ENCODE results near the gene SLC39A1. TPM values are rescaled to one million over a fixed set of nuclear protein-coding genes. Genes with fewer than 3 reads are reported as not detected.

SLC39A1 gene
- total RNA-seq, 4 donors from 2014 or later: 60.0 to 79.5 (median 69.6) TPM

- H3K27me3 ChIP-seq: no peaks in the 10 kb centered on the region
- no peaks in the 10 kb centered on the region for H3K9me3 ChIP-seq
- no peak for DNase-seq (ENCODE audit: low spot score in 2 of 2)
- H3K4me1 ChIP-seq: peaks cover 7% of the 10 kb centered on the region
- H3K4me3 ChIP-seq: no peak overlapping the region
- peaks cover 38% of the 10 kb centered on the region for H3K36me3 ChIP-seq
- TF ChIP-seq POLR2AphosphoS5 (IDR thresholded peaks at IDR 0.05) (no peak), EP300 (IDR thresholded peaks at IDR 0.05) (no peak), POLR2A (IDR thresholded peaks at IDR 0.05) (no peak)
- TF ChIP-seq, protein P1, sequence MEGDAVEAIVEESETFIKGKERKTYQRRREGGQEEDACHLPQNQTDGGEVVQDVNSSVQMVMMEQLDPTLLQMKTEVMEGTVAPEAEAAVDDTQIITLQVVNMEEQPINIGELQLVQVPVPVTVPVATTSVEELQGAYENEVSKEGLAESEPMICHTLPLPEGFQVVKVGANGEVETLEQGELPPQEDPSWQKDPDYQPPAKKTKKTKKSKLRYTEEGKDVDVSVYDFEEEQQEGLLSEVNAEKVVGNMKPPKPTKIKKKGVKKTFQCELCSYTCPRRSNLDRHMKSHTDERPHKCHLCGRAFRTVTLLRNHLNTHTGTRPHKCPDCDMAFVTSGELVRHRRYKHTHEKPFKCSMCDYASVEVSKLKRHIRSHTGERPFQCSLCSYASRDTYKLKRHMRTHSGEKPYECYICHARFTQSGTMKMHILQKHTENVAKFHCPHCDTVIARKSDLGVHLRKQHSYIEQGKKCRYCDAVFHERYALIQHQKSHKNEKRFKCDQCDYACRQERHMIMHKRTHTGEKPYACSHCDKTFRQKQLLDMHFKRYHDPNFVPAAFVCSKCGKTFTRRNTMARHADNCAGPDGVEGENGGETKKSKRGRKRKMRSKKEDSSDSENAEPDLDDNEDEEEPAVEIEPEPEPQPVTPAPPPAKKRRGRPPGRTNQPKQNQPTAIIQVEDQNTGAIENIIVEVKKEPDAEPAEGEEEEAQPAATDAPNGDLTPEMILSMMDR (IDR thresholded peaks at IDR 0.05): no peak
- H3K27ac ChIP-seq: no peak overlapping the region
- 87% methylated on average over 5 of the region's 5 CpGs for WGBS
These were observed 33.9 kb downstream of the SLC39A1 start for GRCh38 chr1:153929426-153929825.

GRCh38 chr1:153928791-153929341, 34.5 kb downstream of the SLC39A1 start:
- no peak overlapping the region for H3K27ac ChIP-seq
- no peak overlapping the region for H3K4me3 ChIP-seq
- TF ChIP-seq POLR2AphosphoS5 (IDR thresholded peaks at IDR 0.05): no peak
- TF ChIP-seq, protein P1 (IDR thresholded peaks at IDR 0.05): no peak
- no peak for TF ChIP-seq POLR2A (IDR thresholded peaks at IDR 0.05)
- TF ChIP-seq EP300 (IDR thresholded peaks at IDR 0.05): no peak
- H3K27me3 ChIP-seq: no peaks in the 10 kb centered on the region
- no peaks in the 10 kb centered on the region for H3K9me3 ChIP-seq
- H3K36me3 ChIP-seq: peaks cover 33% of the 10 kb centered on the region
- 52% methylated on average over 4 of the region's 4 CpGs for WGBS
- DNase-seq (ENCODE audit: low spot score in 2 of 2): no peak
- peaks cover 11% of the 10 kb centered on the region for H3K4me1 ChIP-seq

- Histone ChIP-seq H3K4me1 (peaks cover 16% of the 10 kb centered on the region), H3K27ac (no peak overlapping the region), H3K27me3 (no peaks in the 10 kb centered on the region), H3K36me3 (peaks cover 27% of the 10 kb centered on the region), H3K9me3 (no peaks in the 10 kb centered on the region), H3K4me3 (no peak overlapping the region)
- TF ChIP-seq EP300 (IDR thresholded peaks at IDR 0.05) (no peak), POLR2AphosphoS5 (IDR thresholded peaks at IDR 0.05) (no peak), POLR2A (IDR thresholded peaks at IDR 0.05) (no peak)
- TF ChIP-seq, protein P1 (IDR thresholded peaks at IDR 0.05): no peak
- 76% methylated on average over 1 of the region's 1 CpG for WGBS
- no peak for DNase-seq (ENCODE audit: low spot score in 2 of 2)
These were observed 35.1 kb downstream of the SLC39A1 start for GRCh38 chr1:153928245-153928644.

GRCh38 chr1:153926405-153926804, 36.9 kb downstream of the SLC39A1 start:
- Histone ChIP-seq H3K27me3 (no peaks in the 10 kb centered on the region), H3K9me3 (no peaks in the 10 kb centered on the region), H3K27ac (no peak overlapping the region), H3K4me3 (no peak overlapping the region), H3K36me3 (peaks cover 12% of the 10 kb centered on the region), H3K4me1 (peaks cover 21% of the 10 kb centered on the region)
- TF ChIP-seq POLR2AphosphoS5 (IDR thresholded peaks at IDR 0.05): no peak
- no peak for TF ChIP-seq POLR2A (IDR thresholded peaks at IDR 0.05)
- TF ChIP-seq, protein P1 (IDR thresholded peaks at IDR 0.05): no peak
- no peak for TF ChIP-seq EP300 (IDR thresholded peaks at IDR 0.05)
- DNase-seq (ENCODE audit: low spot score in 2 of 2): no peak
- WGBS: 82% methylated on average over 4 of the region's 4 CpGs

GRCh38 chr1:153922972-153923925, 40.1 kb downstream of the SLC39A1 start, which contains the start of gene GATAD2B:
Gene GATAD2B, minus strand, starts transcription at chr1:153922972. Its CDS starts 94,625 bp downstream, at chr1:153828347.
- peak; percentile 99 to 100 for DNase-seq (ENCODE audit: low spot score in 2 of 2)
- H3K9me3 ChIP-seq: no peaks in the 10 kb centered on the region
- no peaks in the 10 kb centered on the region for H3K36me3 ChIP-seq
- peak within 1 kb of the TSS; percentile 91 for H3K27ac ChIP-seq
- WGBS: under 1% methylated on average over 40 of the region's 53 CpGs
- H3K27me3 ChIP-seq: no peaks in the 10 kb centered on the region
- peak within 1 kb of the TSS; percentile 84 for H3K4me3 ChIP-seq
- TF ChIP-seq POLR2A (IDR thresholded peaks at IDR 0.05) (peak in 1 of 2 donors; percentile 13), EP300 (IDR thresholded peaks at IDR 0.05) (no peak), POLR2AphosphoS5 (IDR thresholded peaks at IDR 0.05) (peak in 2 of 3 donors; percentile 58 to 72)
- TF ChIP-seq, protein P1 (IDR thresholded peaks at IDR 0.05): no peak
- H3K4me1 ChIP-seq: peaks cover 39% of the 10 kb centered on the region

Data from suprapubic skin (tissue), 4 donors.